ENCODE measurements around the gene NEDD9. TPM values are rescaled to one million over a fixed set of nuclear protein-coding genes. Genes with fewer than 3 reads are reported as not detected.

The NEDD9 gene
- total RNA-seq, 1 donor from 2014 or later = 4.7 TPM

GRCh38 chr6:11248974-11249761, 16.7 kb upstream of the NEDD9 start:
- Histone ChIP-seq H3K4me3 (ENCODE audit: low read depth, low read length) (no peak overlapping the region), H3K27me3 (ENCODE audit: control insufficient read depth, insufficient read depth, low read length) (no peaks in the 10 kb centered on the region), H3K36me3 (ENCODE audit: control insufficient read depth, insufficient read depth, low read length) (no peaks in the 10 kb centered on the region)
- FAIRE-seq (no peak), DNase-seq (ENCODE audit: low read depth) (no peak)
- TF ChIP-seq CTCF (IDR thresholded peaks at IDR 0.05; ENCODE audit: insufficient read depth, low read length, severe bottlenecking) = no peak

GRCh38 chr6:11246722-11247121, 14.3 kb upstream of the NEDD9 start:
- no peaks in the 10 kb centered on the region for H3K36me3 ChIP-seq (ENCODE audit: control insufficient read depth, insufficient read depth, low read length)
- DNase-seq (ENCODE audit: low read depth) (no peak), FAIRE-seq (peak; percentile 32)
- TF ChIP-seq CTCF (IDR thresholded peaks at IDR 0.05; ENCODE audit: insufficient read depth, low read length, severe bottlenecking) = no peak
- no peaks in the 10 kb centered on the region for H3K27me3 ChIP-seq (ENCODE audit: control insufficient read depth, insufficient read depth, low read length)
- no peak overlapping the region for H3K4me3 ChIP-seq (ENCODE audit: low read depth, low read length)

DNA sequence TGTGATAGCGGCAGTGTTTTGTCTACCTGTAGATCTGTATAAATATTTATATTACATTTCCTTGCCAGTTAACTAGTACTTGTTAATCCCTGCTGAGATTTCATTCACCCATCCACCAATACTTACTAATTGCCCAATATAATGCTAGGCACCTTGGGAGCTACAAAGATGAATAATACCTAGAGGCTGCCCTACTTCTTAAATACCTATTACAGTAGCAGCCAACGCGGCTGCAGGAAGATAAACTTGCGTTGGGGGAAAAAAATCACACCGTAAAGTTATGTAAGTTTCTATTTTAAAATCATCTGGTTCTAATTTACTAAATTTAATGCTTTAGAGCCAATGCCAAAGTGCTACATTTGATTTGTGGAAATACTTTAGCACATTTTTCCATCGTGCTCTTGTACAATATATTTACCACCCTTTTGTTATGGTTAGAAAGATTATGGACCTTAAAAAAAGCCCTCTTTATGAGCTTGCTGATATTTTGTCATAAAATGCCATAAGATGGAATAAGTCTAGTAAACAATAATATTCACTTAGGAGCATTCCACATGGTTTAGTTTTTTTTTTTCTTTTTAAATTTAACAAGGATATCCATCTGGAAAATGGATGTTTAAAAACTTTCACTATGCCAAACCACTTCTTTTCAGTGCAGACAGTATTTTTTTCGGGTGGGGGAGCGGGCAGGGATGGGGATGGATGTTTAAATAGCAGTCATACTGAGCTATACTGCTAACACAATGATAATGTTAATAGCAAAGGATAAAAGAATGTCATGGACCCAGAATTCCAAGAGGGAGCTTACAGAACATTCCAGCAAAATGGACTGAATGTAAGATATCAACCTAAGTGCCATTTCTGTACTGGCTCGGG, 13.2 kb upstream of the NEDD9 start:
- DNase-seq (ENCODE audit: low read depth) (no peak), FAIRE-seq (no peak)
- Histone ChIP-seq H3K36me3 (ENCODE audit: control insufficient read depth, insufficient read depth, low read length) (no peaks in the 10 kb centered on the region), H3K27me3 (ENCODE audit: control insufficient read depth, insufficient read depth, low read length) (no peaks in the 10 kb centered on the region), H3K4me3 (ENCODE audit: low read depth, low read length) (no peak overlapping the region)
- no peak for TF ChIP-seq CTCF (IDR thresholded peaks at IDR 0.05; ENCODE audit: insufficient read depth, low read length, severe bottlenecking)

DNA sequence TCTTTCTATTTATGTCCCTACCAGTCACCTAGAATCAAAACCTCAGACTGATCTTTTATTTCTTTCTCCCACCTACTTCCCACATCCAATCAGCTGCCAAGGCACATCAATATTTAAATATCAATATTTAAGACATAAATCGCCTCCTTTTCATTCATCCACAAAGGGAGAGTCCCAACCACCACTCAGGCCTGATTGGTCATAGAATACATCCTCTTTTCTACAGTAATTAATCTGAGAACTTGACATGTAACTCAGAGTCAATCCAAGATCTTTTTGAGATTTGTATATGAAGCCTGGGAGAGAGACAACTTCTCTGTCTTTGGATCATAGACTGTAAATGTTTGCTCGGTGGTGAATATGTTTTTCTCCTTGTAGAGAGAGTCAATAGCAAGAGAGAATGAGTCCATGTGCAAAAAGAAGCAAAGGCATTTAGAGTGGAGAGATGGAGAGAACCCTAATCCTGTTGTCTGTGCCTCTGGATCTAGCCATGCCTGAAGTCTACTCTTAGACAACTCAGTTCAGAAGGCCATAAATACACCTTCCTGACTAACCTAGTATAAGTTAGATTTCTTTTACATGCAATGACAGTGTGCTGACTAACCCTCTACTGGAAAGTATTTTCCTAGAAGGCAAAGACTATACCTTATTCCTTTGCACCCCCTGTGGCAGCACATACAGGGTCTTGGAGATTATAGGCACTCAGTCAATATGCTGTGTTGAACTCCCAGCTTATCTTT, 12.1 kb upstream of the NEDD9 start:
- FAIRE-seq = no peak
- Histone ChIP-seq H3K27me3 (ENCODE audit: control insufficient read depth, insufficient read depth, low read length) (no peaks in the 10 kb centered on the region), H3K4me3 (ENCODE audit: low read depth, low read length) (no peak overlapping the region), H3K36me3 (ENCODE audit: control insufficient read depth, insufficient read depth, low read length) (no peaks in the 10 kb centered on the region)
- DNase-seq (ENCODE audit: low read depth) = no peak
- no peak for TF ChIP-seq CTCF (IDR thresholded peaks at IDR 0.05; ENCODE audit: insufficient read depth, low read length, severe bottlenecking)

GRCh38 chr6:11243861-11244260, 11.4 kb upstream of the NEDD9 start:
- DNase-seq (ENCODE audit: low read depth) (no peak), FAIRE-seq (no peak)
- Histone ChIP-seq H3K4me3 (ENCODE audit: low read depth, low read length) (no peak overlapping the region), H3K27me3 (ENCODE audit: control insufficient read depth, insufficient read depth, low read length) (no peaks in the 10 kb centered on the region), H3K36me3 (ENCODE audit: control insufficient read depth, insufficient read depth, low read length) (no peaks in the 10 kb centered on the region)
- no peak for TF ChIP-seq CTCF (IDR thresholded peaks at IDR 0.05; ENCODE audit: insufficient read depth, low read length, severe bottlenecking)
